A549 (cell line): ENCODE data around the gene CXXC5. TPM values are rescaled to one million over a fixed set of nuclear protein-coding genes. Genes with fewer than 3 reads are reported as not detected.
"Not testable (repeated sequence)": the region's sequence is repeated elsewhere in the genome, so short reads cannot be mapped to it uniquely, and the experiment has no call there.

Experiments used
- ATAC-seq, 2 experiments: fragments of 200-7000 bp in 1 of 2; fragments of >200 bp in 1 of 2; cut with Nextera tagmentation in 1 of 2; cut with Tn5 transposase in 1 of 2; 3 replicates each; pipeline versions ENCODE4 v1.8.0 to v1.9.1; 2018 to 2020; ENCODE audit warnings: mild to moderate bottlenecking in 1 of 2, moderate library complexity in 1 of 2
- CTCF ChIA-PET: fragments of 300-600 bp; sonication (Branson Sonifier 250); formaldehyde crosslinking; extraction: SDS; loops from one replicate; lab custom pipeline; 2021; ENCODE audit warnings: antibody characterized with exemption, inconsistent platforms; lab: Yijun Ruan, JAX
- POLR2A ChIA-PET: fragments of 350-600 bp; formaldehyde crosslinking; extraction: SDS; loops from one replicate; lab custom pipeline; 2021; ENCODE audit warnings: antibody characterized with exemption, inconsistent platforms; lab: Yijun Ruan, JAX
- DNase-seq, 2 experiments: peaks; one replicate each; pipeline versions ENCODE4 v3.0.0 to v3.0.0-alpha.2; 2011 to 2016; ENCODE audit warnings: low read depth in 1 of 2, low spot score in 1 of 2
- FAIRE-seq: peaks from 2 replicates; lab custom pipeline; 2011; peaks lifted over from hg19 to GRCh38; lab: Jason Lieb, UNC
- H3K27ac ChIP-seq, 2 experiments: fragments of >200 bp; sonication (Bioruptor Twin); formaldehyde crosslinking; 3 replicates each; pipeline ENCODE4 v1.5.1; 2016 to 2017
- H3K4me1 ChIP-seq: fragments of >200 bp; sonication (Bioruptor Twin); formaldehyde crosslinking; 3 replicates; pipeline ENCODE4 v1.6.1; 2016
- H3K4me2 ChIP-seq: fragments of >200 bp; sonication (Bioruptor Twin); formaldehyde crosslinking; 3 replicates; pipeline ENCODE4 v1.6.1; 2016
- H3K4me3 ChIP-seq: fragments of >200 bp; sonication (Bioruptor Twin); formaldehyde crosslinking; 3 replicates; pipeline ENCODE4 v1.5.1; 2016
- H3K9me3 ChIP-seq: fragments of >200 bp; sonication (Bioruptor Twin); formaldehyde crosslinking; 3 replicates; pipeline ENCODE4 v1.6.1; 2016
- ATOH8 ChIP-seq: fragments of 250-450 bp; sonication (Bioruptor Pico); IDR thresholded peaks from 2 replicates; pipeline ENCODE4 v1.5.0; 2020; ENCODE audit warnings: low read depth, mild to moderate bottlenecking, moderate library complexity
- BCL3 ChIP-seq: fragments of >200 bp; sonication (Bioruptor Twin); formaldehyde crosslinking; IDR thresholded peaks from 3 replicates; pipeline ENCODE4 v1.6.1; 2016
- BHLHE40 ChIP-seq: IDR thresholded peaks from 2 replicates; pipeline ENCODE4 v1.6.1; 2012; ENCODE audit warnings: low read depth, low read length, inconsistent platforms
- CBX8 ChIP-seq: fragments of 200-600 bp; sonication (generic); IDR thresholded peaks from 2 replicates; pipeline ENCODE4 v1.6.1; 2016
- CEBPB ChIP-seq, 2 experiments: fragments of >200 bp in 1 of 2; sonication (Bioruptor Twin) in 1 of 2; formaldehyde crosslinking in 1 of 2; IDR thresholded peaks; 2 replicates each; pipeline ENCODE4 v1.6.1; 2012 to 2016
- EP300 ChIP-seq, 2 experiments: fragments of >200 bp; sonication (Bioruptor Twin); formaldehyde crosslinking; IDR thresholded peaks; 2 replicates in 1 of 2; 3 replicates in 1 of 2; pipeline ENCODE4 v1.6.1; 2016 to 2017
- ESRRA ChIP-seq: fragments of 150-350 bp; IDR thresholded peaks from 2 replicates; pipeline ENCODE4 v1.6.1; 2014; ENCODE audit warnings: mild to moderate bottlenecking, low read length, borderline replicate concordance
- FOXS1 ChIP-seq: fragments of 250-450 bp; sonication (Bioruptor Pico); IDR thresholded peaks from 2 replicates; pipeline ENCODE4 v1.5.0; 2020; ENCODE audit warnings: mild to moderate bottlenecking, moderate library complexity
- HDAC2 ChIP-seq: fragments of 200-600 bp; sonication (generic); IDR thresholded peaks from 2 replicates; pipeline ENCODE4 v1.6.1; 2016
- HES2 ChIP-seq: fragments of >200 bp; sonication (Bioruptor Twin); formaldehyde crosslinking; IDR thresholded peaks from 2 replicates; pipeline ENCODE4 v1.6.1; 2016
- HEYL ChIP-seq: fragments of 250-450 bp; sonication (Bioruptor Pico); IDR thresholded peaks from 2 replicates; pipeline ENCODE4 v1.8.0; 2021; ENCODE audit warnings: mild to moderate bottlenecking, moderate library complexity
- HOXB5 ChIP-seq: fragments of 250-450 bp; sonication (Bioruptor Pico); IDR thresholded peaks from 2 replicates; pipeline ENCODE4 v1.5.0; 2020; ENCODE audit warnings: mild to moderate bottlenecking, moderate library complexity
- MAFK ChIP-seq: fragments of 450-650 bp; IDR thresholded peaks from 2 replicates; pipeline ENCODE4 v1.6.1; 2014; ENCODE audit not compliant: partially characterized antibody
- NPAS2 ChIP-seq: fragments of 250-450 bp; sonication (Bioruptor Pico); IDR thresholded peaks from 2 replicates; pipeline ENCODE4 v1.8.0; 2022; ENCODE audit warnings: mild to moderate bottlenecking, moderate library complexity, borderline replicate concordance
- NR3C1 ChIP-seq: fragments of >200 bp; sonication (Bioruptor Twin); formaldehyde crosslinking; IDR thresholded peaks from 3 replicates; pipeline ENCODE4 v1.6.1; 2017
- SMC3 ChIP-seq: fragments of >200 bp; sonication (Bioruptor Twin); formaldehyde crosslinking; IDR thresholded peaks from 3 replicates; pipeline ENCODE4 v1.6.1; 2018; ENCODE audit warnings: inconsistent platforms
- SREBF2 ChIP-seq: fragments of 450-650 bp; IDR thresholded peaks from 2 replicates; pipeline ENCODE4 v1.6.1; 2014; ENCODE audit warnings: mild to moderate bottlenecking, moderate library complexity
- TFCP2L1 ChIP-seq: fragments of 250-450 bp; sonication (Bioruptor Pico); IDR thresholded peaks from 2 replicates; pipeline ENCODE4 v1.5.0; 2021; ENCODE audit warnings: mild to moderate bottlenecking
- TP53 ChIP-seq: fragments of 250-450 bp; sonication (Bioruptor Pico); IDR thresholded peaks from 2 replicates; pipeline ENCODE4 v1.5.0; 2021; ENCODE audit warnings: mild to moderate bottlenecking, moderate library complexity
- WGBS: methylation state at CpG from one replicate; pipeline ENCODE4 v1.1.6; 2017; ENCODE audit errors: missing lambda C conversion rate; 5-methylcytosine and 5-hydroxymethylcytosine counted together
- polyA plus RNA-seq, 4 experiments: library from polyadenylated mRNA; depleted of rRNA in 3 of 4; stranded (reverse); fragments of >200 nt; fragmentation: RNase III in 1 of 4; extraction: RNeasy Plus Mini Kit Qiagen cat#74134 plus additional on column Dnase treatment in 1 of 4; gene quantifications; 2 replicates in 3 of 4; 3 replicates in 1 of 4; pipeline ENCODE4 v1.2.3, GENCODE V29; 2011 to 2017
- TF ChIP-seq, protein P1 (sequence below): fragments of 450-650 bp; IDR thresholded peaks from 2 replicates; pipeline ENCODE4 v1.6.1; 2014; ENCODE audit warnings: antibody characterized with exemption
- TF ChIP-seq, protein P2 (sequence below): fragments of 150-350 bp; IDR thresholded peaks from 2 replicates; pipeline ENCODE4 v1.6.1; 2014; ENCODE audit warnings: low read depth, mild to moderate bottlenecking, low read length
- TF ChIP-seq, protein P3 (sequence below): IDR thresholded peaks from 2 replicates; pipeline ENCODE4 v1.6.1; 2012

CXXC5 gene
- polyA plus RNA-seq, 2 of the 4 experiments (the other 2 are of a cell fraction) = 18.1 to 32.5 TPM

DNA sequence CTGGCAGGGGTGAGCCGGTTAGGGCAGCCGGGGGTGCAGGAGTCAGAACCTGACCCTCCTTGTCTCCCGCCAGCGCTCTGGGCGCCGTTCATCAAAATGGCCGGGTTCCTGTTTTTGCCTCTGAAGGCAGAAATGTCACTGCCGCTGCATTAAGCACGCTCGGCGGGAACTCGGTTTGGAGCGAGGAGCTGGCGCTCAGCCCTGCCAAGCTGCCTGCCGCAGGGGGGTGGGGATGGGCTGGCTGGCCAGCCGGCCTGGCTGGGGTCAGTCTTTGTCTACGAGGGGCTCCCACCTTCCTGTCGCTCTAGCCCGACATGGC, 63.7 kb downstream of the CXXC5 start:
- TF ChIP-seq CBX8 (no peak), TP53 (CRISPR knock-in tag) (no peak), HEYL (no peak), TFCP2L1 (CRISPR knock-in tag) (no peak), ATOH8 (CRISPR knock-in tag) (no peak), EP300 (IDR thresholded peaks at IDR 0.05) (no peak)
- 86% methylated on average over 7 of the region's 19 CpGs for WGBS
- Histone ChIP-seq H3K4me2 (peak overlapping the region; percentile 100; the same call in 1 of the 3 replicates), H3K4me1 (peaks cover 19% of the 10 kb centered on the region; the same call in 2 of the 3 replicates), H3K4me3 (peak overlapping the region; percentile 88; the same call in 2 of the 3 replicates), H3K27ac (peak overlapping the region in 1 of 2 experiments; percentile 87; a peak in 2 of 6 replicates), H3K9me3 (no peaks in the 10 kb centered on the region)
- FAIRE-seq (no peak), ATAC-seq (no peak), DNase-seq (no peak)
- ChIA-PET POLR2A (no interaction called here), CTCF (interaction anchor here (1.0 to 6.6 kb wide), 14 partner anchors 11 to 78 kb away, joined by 3 to 46 read pairs (median 4); no protein-coding TSS in a partner anchor)

DNA sequence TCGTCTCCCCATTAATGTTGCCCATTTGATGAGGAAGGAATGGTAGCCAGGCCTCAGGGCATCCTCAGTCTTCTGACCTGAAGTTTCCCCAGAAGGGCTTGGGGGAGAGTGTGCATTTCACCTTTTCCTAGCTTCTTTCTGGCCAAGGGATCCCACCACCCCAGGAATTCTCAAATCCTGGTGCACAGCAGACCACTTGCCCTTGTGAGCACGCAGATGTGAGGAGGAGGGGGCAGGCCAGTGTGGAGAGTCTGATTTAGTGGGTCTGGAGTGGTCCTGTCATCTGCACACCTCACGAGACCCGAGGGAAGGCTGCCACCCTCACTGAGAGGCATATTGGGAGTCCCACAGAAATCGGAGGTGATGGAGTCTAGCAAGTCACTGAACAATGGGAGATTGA, 64.3 kb downstream of the CXXC5 start:
- Histone ChIP-seq H3K4me1 (peaks cover 19% of the 10 kb centered on the region; the same call in 2 of the 3 replicates), H3K4me2 (no peak overlapping the region), H3K9me3 (no peaks in the 10 kb centered on the region)
- CTCF ChIA-PET = interaction anchor here (1.0 to 6.6 kb wide), 8 partner anchors 11 to 79 kb away, joined by 3 to 46 read pairs (median 4); no protein-coding TSS in a partner anchor
- no peak for FAIRE-seq
- no peak for ATAC-seq
- POLR2A ChIA-PET = no interaction called here
- TF ChIP-seq ATOH8 (CRISPR knock-in tag) (no peak), SREBF2 (no peak), SMC3 (no peak), BCL3 (no peak), HEYL (no peak), ESRRA (no peak)
- TF ChIP-seq, all 56 proteins: peak for 0
- H3K4me3 ChIP-seq = no peak overlapping the region
- no peak overlapping the region for H3K27ac ChIP-seq
- DNase-seq = no peak
- 80% methylated on average over 5 of the region's 5 CpGs for WGBS

GRCh38 chr5:139713898-139714297, 65.7 kb downstream of the CXXC5 start:
- H3K4me1 ChIP-seq, H3K4me3 ChIP-seq, H3K27ac ChIP-seq, ATAC-seq, DNase-seq, FAIRE-seq, H3K4me2 ChIP-seq, POLR2A ChIA-PET: not testable (repeated sequence)
- WGBS = 81% methylated on average over 11 of the region's 12 CpGs
- CTCF ChIA-PET = interaction anchor here (6.6 kb wide), 1 partner anchor 80 kb away, joined by 46 read pairs; no protein-coding TSS in a partner anchor
- H3K9me3 ChIP-seq = peaks cover 10% of the 10 kb centered on the region

- POLR2A ChIA-PET = no interaction called here
- TF ChIP-seq CBX8 = no peak
- TF ChIP-seq CEBPB (IDR thresholded peaks at IDR 0.05) = no peak
- no peak for TF ChIP-seq HOXB5 (CRISPR knock-in tag)
- TF ChIP-seq NPAS2 (CRISPR knock-in tag) = no peak
- no peak for TF ChIP-seq FOXS1
- TF ChIP-seq HES2 = no peak
- no peak for TF ChIP-seq HDAC2
- TF ChIP-seq, protein P1, sequence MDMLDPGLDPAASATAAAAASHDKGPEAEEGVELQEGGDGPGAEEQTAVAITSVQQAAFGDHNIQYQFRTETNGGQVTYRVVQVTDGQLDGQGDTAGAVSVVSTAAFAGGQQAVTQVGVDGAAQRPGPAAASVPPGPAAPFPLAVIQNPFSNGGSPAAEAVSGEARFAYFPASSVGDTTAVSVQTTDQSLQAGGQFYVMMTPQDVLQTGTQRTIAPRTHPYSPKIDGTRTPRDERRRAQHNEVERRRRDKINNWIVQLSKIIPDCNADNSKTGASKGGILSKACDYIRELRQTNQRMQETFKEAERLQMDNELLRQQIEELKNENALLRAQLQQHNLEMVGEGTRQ = no peak
- TF ChIP-seq BHLHE40 = no peak
- no peak for TF ChIP-seq BCL3
- TF ChIP-seq SMC3 = no peak
- TF ChIP-seq, protein P2, sequence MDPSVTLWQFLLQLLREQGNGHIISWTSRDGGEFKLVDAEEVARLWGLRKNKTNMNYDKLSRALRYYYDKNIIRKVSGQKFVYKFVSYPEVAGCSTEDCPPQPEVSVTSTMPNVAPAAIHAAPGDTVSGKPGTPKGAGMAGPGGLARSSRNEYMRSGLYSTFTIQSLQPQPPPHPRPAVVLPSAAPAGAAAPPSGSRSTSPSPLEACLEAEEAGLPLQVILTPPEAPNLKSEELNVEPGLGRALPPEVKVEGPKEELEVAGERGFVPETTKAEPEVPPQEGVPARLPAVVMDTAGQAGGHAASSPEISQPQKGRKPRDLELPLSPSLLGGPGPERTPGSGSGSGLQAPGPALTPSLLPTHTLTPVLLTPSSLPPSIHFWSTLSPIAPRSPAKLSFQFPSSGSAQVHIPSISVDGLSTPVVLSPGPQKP = no peak
- TF ChIP-seq ESRRA = no peak
- TF ChIP-seq NR3C1 = no peak
- TF ChIP-seq, protein P3, sequence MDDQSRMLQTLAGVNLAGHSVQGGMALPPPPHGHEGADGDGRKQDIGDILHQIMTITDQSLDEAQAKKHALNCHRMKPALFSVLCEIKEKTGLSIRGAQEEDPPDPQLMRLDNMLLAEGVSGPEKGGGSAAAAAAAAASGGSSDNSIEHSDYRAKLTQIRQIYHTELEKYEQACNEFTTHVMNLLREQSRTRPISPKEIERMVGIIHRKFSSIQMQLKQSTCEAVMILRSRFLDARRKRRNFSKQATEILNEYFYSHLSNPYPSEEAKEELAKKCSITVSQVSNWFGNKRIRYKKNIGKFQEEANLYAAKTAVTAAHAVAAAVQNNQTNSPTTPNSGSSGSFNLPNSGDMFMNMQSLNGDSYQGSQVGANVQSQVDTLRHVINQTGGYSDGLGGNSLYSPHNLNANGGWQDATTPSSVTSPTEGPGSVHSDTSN = no peak
- TF ChIP-seq MAFK = no peak
Observed at GRCh38 chr5:139717221-139717620, 69.1 kb downstream of the CXXC5 start.

More at GRCh38 chr5:139717221-139717620, 69.1 kb downstream of the CXXC5 start:
- DNase-seq (no peak), ATAC-seq (no peak), FAIRE-seq (no peak)
- Histone ChIP-seq H3K9me3 (peaks cover 23% of the 10 kb centered on the region), H3K4me3 (no peak overlapping the region), H3K4me2 (no peak overlapping the region), H3K27ac (no peak overlapping the region), H3K4me1 (no peaks in the 10 kb centered on the region)
- CTCF ChIA-PET = interaction anchor here (0.5 to 1.2 kb wide), 5 partner anchors 8 to 84 kb away, joined by 3 to 4 read pairs (median 3); no protein-coding TSS in a partner anchor
- 70% methylated on average over 8 of the region's 8 CpGs for WGBS
